WI38 (cell line): ENCODE measurements around the gene FAT2.

ENCODE experiments used
- H3K4me3 ChIP-seq: 2 replicates; pipeline ENCODE4 v1.5.1; 2011; ENCODE audit warnings: low read depth, mild to moderate bottlenecking, control low read depth, low read length
- TF ChIP-seq, protein P1 (sequence below): IDR thresholded peaks from 2 replicates; pipeline ENCODE4 v1.5.1; 2012; ENCODE audit warnings: low read depth, mild to moderate bottlenecking, control low read depth, low read length

The FAT2 gene

DNA sequence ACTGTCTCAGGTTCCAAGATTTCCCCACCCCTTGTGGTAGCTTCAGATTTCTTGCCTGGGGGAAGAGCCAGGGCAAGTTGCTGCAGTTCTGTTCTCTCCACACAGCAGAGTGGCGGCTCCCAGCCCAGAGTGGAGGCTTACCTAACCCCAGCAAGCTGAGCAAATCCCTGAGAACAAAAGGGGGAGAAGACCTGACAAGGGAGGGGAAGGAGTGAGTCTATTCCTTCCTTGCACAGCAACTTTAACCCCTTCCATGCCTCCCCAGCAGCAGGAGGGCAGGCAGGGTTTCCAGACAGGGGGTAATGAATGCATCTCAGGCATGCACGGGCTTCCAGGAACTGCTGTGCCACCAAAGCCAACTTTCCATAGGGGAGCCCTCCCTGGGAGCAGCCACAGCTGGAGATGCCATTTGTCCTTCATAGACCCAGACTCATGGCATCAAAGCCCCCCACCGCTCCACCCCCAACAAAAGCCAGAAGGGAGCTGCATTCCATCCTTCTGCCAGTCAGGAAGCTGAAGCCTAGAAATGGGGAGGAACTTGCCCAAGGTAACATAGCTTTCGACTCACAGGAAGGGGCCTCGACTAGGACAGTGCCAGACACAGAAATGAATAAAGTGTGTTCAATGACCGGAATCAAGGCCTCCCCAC is 28.8 kb upstream of the FAT2 start:
- TF ChIP-seq, protein P1, sequence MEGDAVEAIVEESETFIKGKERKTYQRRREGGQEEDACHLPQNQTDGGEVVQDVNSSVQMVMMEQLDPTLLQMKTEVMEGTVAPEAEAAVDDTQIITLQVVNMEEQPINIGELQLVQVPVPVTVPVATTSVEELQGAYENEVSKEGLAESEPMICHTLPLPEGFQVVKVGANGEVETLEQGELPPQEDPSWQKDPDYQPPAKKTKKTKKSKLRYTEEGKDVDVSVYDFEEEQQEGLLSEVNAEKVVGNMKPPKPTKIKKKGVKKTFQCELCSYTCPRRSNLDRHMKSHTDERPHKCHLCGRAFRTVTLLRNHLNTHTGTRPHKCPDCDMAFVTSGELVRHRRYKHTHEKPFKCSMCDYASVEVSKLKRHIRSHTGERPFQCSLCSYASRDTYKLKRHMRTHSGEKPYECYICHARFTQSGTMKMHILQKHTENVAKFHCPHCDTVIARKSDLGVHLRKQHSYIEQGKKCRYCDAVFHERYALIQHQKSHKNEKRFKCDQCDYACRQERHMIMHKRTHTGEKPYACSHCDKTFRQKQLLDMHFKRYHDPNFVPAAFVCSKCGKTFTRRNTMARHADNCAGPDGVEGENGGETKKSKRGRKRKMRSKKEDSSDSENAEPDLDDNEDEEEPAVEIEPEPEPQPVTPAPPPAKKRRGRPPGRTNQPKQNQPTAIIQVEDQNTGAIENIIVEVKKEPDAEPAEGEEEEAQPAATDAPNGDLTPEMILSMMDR = no peak

DNA sequence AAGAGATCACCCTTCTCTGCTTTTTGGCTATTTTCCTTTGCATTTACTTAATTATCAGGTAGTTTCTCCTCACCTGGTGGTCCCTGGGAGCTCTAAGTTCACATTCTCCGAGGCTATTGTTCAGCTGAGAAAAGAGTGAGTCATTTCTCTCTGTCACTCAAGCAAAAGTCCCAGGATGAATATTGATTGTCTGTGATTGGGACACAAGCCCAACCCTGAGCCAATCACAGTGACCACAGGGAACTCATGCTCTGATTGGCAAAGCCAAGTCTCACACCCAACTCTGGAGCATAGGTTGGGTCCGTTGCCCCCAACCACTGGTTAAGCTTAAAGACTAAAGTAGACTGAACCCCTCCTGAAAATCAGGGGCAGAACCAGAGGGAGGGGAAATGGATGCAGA is 27.8 kb upstream of the FAT2 start:
- H3K4me3 ChIP-seq = no peak overlapping the region
- TF ChIP-seq, protein P1 = no peak

More for the DNA sequence above, 28.8 kb upstream of the FAT2 start:
- no peak overlapping the region for H3K4me3 ChIP-seq

GRCh38 chr5:151617841-151618710 is 26.9 kb upstream of the FAT2 start:
- TF ChIP-seq, protein P1 = no peak
- H3K4me3 ChIP-seq = no peak overlapping the region

- TF ChIP-seq, protein P1 = no peak
- no peak overlapping the region for H3K4me3 ChIP-seq
Observed at GRCh38 chr5:151617383-151617840, 26.3 kb upstream of the FAT2 start.

GRCh38 chr5:151615431-151615830 is 24.3 kb upstream of the FAT2 start:
- TF ChIP-seq, protein P1 = no peak
- no peak overlapping the region for H3K4me3 ChIP-seq

DNA sequence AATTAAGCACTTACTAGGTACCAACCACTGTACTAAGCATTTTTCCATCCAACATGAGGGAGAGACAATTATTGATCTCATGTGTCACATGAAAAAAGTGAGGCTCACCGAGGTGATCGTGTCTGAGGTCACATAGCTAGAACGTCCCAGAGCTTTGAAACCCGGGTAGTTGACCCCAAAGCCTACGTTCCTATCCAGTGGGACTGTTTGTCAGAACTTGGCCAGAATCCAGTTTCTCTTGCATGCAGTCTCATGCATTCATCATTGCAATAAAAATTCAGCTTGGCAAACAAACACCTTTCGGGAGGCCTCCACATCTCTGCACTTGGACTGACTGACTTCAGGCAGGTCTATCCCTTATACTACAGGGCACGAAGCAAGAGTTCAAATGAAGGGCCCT is 23.4 kb upstream of the FAT2 start:
- no peak overlapping the region for H3K4me3 ChIP-seq
- TF ChIP-seq, protein P1 = no peak

DNA sequence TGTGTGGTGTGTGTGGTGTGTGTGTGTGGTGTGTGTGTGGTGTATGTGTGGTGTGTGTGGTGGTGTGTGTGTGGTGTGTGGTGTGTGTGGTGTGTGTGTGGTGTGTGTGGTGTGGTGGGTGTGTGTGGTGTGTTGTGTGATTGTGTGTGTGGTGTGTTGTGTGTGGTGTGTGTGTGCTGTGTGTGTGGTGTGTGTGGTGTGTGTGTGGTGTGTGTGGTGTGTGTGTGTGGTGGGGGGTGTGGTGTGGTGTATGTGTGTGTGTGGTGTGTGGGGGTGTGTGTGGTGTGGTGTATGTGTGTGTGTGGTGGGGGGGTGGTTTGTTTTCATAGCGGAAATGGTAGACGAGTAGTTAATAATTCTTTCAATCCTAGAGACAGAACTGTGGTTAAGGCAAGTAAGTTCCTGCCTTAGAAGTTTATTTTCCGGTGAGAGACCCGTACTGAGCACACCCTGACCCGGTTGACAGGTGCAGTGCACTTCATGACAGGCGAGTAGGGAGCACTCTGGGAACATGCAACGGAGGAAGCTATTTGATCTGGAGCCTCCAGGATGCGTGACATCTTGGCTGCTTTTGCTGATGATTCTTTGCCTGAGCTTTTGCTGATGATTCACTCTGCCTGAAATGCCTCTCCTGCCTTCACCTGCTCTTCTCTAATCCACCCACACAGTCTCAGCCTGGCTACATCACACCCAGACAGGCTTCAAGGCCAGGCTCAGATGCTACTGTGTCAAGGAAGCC is 21.7 kb upstream of the FAT2 start:
- TF ChIP-seq, protein P1 = no peak
- no peak overlapping the region for H3K4me3 ChIP-seq
